Endothelial cell of umbilical vein (primary cell): Measurements from ENCODE around the gene ZDHHC6. TPM values are rescaled to one million over a fixed set of nuclear protein-coding genes. Genes with fewer than 3 reads are reported as not detected.

Experiments used
- BruUV-seq: library from RNA; stranded (reverse); fragments of 400-500 nt; replicated peaks from 2 replicates; lab custom pipeline; 2021; lab: Mats Ljungman, UMichigan
- CTCF ChIA-PET: fragments of 300-600, 350-600 bp; sonication (Branson Sonifier 250); formaldehyde crosslinking; loops from one replicate; lab custom pipeline; 2021; ENCODE audit warnings: antibody characterized with exemption, inconsistent platforms; lab: Charles Lee
- POLR2A ChIA-PET: fragments of 300-600, 350-600 bp; sonication (Branson Sonifier 250); formaldehyde crosslinking; loops from one replicate; lab custom pipeline; 2021; ENCODE audit warnings: antibody characterized with exemption, inconsistent platforms; lab: Charles Lee
- DNase-seq: peaks from one replicate; pipeline ENCODE4 v3.0.0-alpha.2; 2011; ENCODE audit warnings: low read depth, low spot score
- FAIRE-seq: peaks from 2 replicates; lab custom pipeline; 2011; peaks lifted over from hg19 to GRCh38; lab: Jason Lieb, UNC
- H2AFZ ChIP-seq: 2 replicates; pipeline ENCODE4 v1.6.0; 2012; ENCODE audit warnings: low read depth, low read length, control low read depth, inconsistent platforms
- H3K27ac ChIP-seq: 2 replicates; pipeline ENCODE4 v1.5.1; 2011; ENCODE audit warnings: low read depth, mild to moderate bottlenecking, control low read depth, low read length, moderate library complexity; ENCODE audit not compliant: insufficient read depth
- H3K27me3 ChIP-seq, 2 experiments: 2 replicates each; pipeline versions ENCODE4 v1.6.0 to v1.6.1; 2011; ENCODE audit warnings: low read length in 2 of 2, mixed read lengths in 1 of 2; ENCODE audit not compliant: control insufficient read depth in 2 of 2, insufficient read depth in 2 of 2
- H3K36me3 ChIP-seq, 2 experiments: 2 replicates in 1 of 2; 3 replicates in 1 of 2; pipeline ENCODE4 v1.5.1; 2011; ENCODE audit warnings: low read length in 2 of 2, mild to moderate bottlenecking in 1 of 2, moderate library complexity in 1 of 2; ENCODE audit not compliant: control insufficient read depth in 2 of 2, insufficient read depth in 2 of 2; ENCODE audit errors: extremely low read depth in 1 of 2
- H3K4me1 ChIP-seq: 3 replicates; pipeline ENCODE4 v1.5.1; 2011; ENCODE audit warnings: mild to moderate bottlenecking, low read length; ENCODE audit not compliant: control insufficient read depth, insufficient read depth; ENCODE audit errors: extremely low read depth
- H3K4me2 ChIP-seq: 2 replicates; pipeline ENCODE4 v1.6.1; 2011; ENCODE audit warnings: low read length, control low read depth, mixed read lengths; ENCODE audit not compliant: insufficient read depth
- H3K4me3 ChIP-seq, 3 experiments: fragments of 200-600 bp in 1 of 3; sonication (generic), shearing (Covaris generic) in 1 of 3; replicated peaks in 1 of 3; 2 replicates each; pipeline ENCODE4 v1.5.1; 2011 to 2016; ENCODE audit warnings: control low read depth in 3 of 3, low read length in 3 of 3, mild to moderate bottlenecking in 2 of 3, inconsistent platforms in 1 of 3, low read depth in 1 of 3, moderate library complexity in 1 of 3; ENCODE audit not compliant: insufficient read depth in 1 of 3
- H3K79me2 ChIP-seq: 2 replicates; pipeline ENCODE4 v1.6.0; 2012; ENCODE audit warnings: low read length, inconsistent platforms; ENCODE audit not compliant: control insufficient read depth, insufficient read depth
- H3K9ac ChIP-seq: replicated peaks from 2 replicates; pipeline ENCODE3; 2011; ENCODE audit warnings: low read length, control low read depth; ENCODE audit not compliant: insufficient read depth; ENCODE audit errors: extremely low read depth
- H3K9me1 ChIP-seq: replicated peaks from 3 replicates; pipeline ENCODE4 v1.6.0; 2011; ENCODE audit warnings: mild to moderate bottlenecking, low read length; ENCODE audit not compliant: control insufficient read depth, insufficient read depth; ENCODE audit errors: extremely low read depth
- H3K9me3 ChIP-seq: replicated peaks from 2 replicates; pipeline ENCODE4 v1.5.1; 2012; ENCODE audit warnings: low read length, inconsistent platforms; ENCODE audit not compliant: control insufficient read depth, insufficient read depth
- H4K20me1 ChIP-seq: replicated peaks from 2 replicates; pipeline ENCODE3; 2011; ENCODE audit warnings: mild to moderate bottlenecking, low read length; ENCODE audit not compliant: control insufficient read depth, insufficient read depth; ENCODE audit errors: extremely low read depth
- CTCF ChIP-seq, 2 donors: IDR thresholded peaks; 1 replicate in 1 of 2; 2 replicates in 1 of 2; pipeline ENCODE4 v1.5.1; 2011; ENCODE audit warnings: low read length in 2 of 2, mild to moderate bottlenecking in 2 of 2, moderate library complexity in 2 of 2, control low read depth in 1 of 2, inconsistent platforms in 1 of 2, low read depth in 1 of 2; ENCODE audit not compliant: insufficient read depth in 1 of 2; ENCODE audit errors: extremely low read depth in 1 of 2
- EZH2 ChIP-seq: IDR thresholded peaks from 2 replicates; pipeline ENCODE4 v1.6.1; 2012; ENCODE audit warnings: borderline replicate concordance, low read depth, mild to moderate bottlenecking, moderate library complexity, low read length, inconsistent platforms; ENCODE audit not compliant: severe bottlenecking
- FOS ChIP-seq: IDR thresholded peaks from 2 replicates; pipeline ENCODE4 v1.6.1; 2011; ENCODE audit warnings: mild to moderate bottlenecking, low read length, moderate library complexity, borderline replicate concordance; ENCODE audit not compliant: insufficient read depth
- GATA2 ChIP-seq: IDR thresholded peaks from 2 replicates; pipeline ENCODE4 v1.7.0; 2011; ENCODE audit warnings: low read depth, mild to moderate bottlenecking, moderate library complexity, mixed read lengths, low read length; ENCODE audit not compliant: insufficient read length, insufficient read depth
- JUN ChIP-seq: IDR thresholded peaks from 2 replicates; pipeline ENCODE4 v1.6.1; 2011; ENCODE audit warnings: borderline replicate concordance, low read depth; ENCODE audit not compliant: insufficient read length, insufficient read depth
- MAX ChIP-seq: IDR thresholded peaks from 2 replicates; pipeline ENCODE4 v1.6.1; 2011; ENCODE audit not compliant: insufficient read depth, insufficient read length
- MYC ChIP-seq: IDR thresholded peaks from one replicate; pipeline ENCODE4 v1.6.1; 2011; ENCODE audit warnings: mild to moderate bottlenecking, low read depth, low read length
- POLR2A ChIP-seq: IDR thresholded peaks from 2 replicates; pipeline ENCODE4 v1.6.1; 2012; ENCODE audit warnings: low read depth, mild to moderate bottlenecking, control low read depth, low read length
- POLR2AphosphoS5 ChIP-seq: IDR thresholded peaks from 2 replicates; pipeline ENCODE4 v1.6.1; 2012; ENCODE audit warnings: low read depth, mild to moderate bottlenecking, control low read depth, low read length, moderate library complexity; ENCODE audit not compliant: insufficient read depth
- dilution Hi-C: fragments of 300-500 bp; cut with MboI; formaldehyde crosslinking; loops from one replicate; pipeline ENCODE4 v1.15.0; 2019; ENCODE audit warnings: low sequenced_read_pairs; ENCODE audit not compliant: extremely low pct_ligation_motif_present
- intact Hi-C: fragments of 100-400 bp; cut with micrococcal nuclease; formaldehyde crosslinking; loops from one replicate; pipeline ENCODE4 v1.10.0; 2022
- polyA plus RNA-seq, 4 experiments: library from polyadenylated mRNA; depleted of rRNA in 3 of 4; stranded (reverse) in 3 of 4; unstranded in 1 of 4; fragments of >200 nt; gene quantifications; 2 replicates each; pipeline versions ENCODE4 v1.2.1 to v1.2.3, GENCODE V29; 2011 to 2012; ENCODE audit warnings: missing spikeins in 1 of 4
- total RNA-seq: library from RNA; stranded (reverse); gene quantifications from 2 replicates; pipeline ENCODE4 v1.2.3, GENCODE V29; 2021

Gene ZDHHC6
- total and polyA plus RNA-seq, 2 donors (not counting 3 experiments of a cell fraction or from before 2014, with no cell fraction given), result 21.6 to 41.9 TPM

- no TSS peak for BruUV-seq
- CTCF ChIA-PET, result interaction anchor here (3.2 kb wide), 1 partner anchor 12 kb away, joined by 20 read pairs; no protein-coding TSS in a partner anchor
Measured at GRCh38 chr10:112460366-112460765, 13.7 kb upstream of the ZDHHC6 start.

More at GRCh38 chr10:112460366-112460765, 13.7 kb upstream of the ZDHHC6 start:
- Histone ChIP-seq H3K9ac (no peak overlapping the region), H3K36me3 (peaks cover 5 to 6% of the 10 kb centered on the region in 2 experiments), H3K79me2 (peaks cover 2% of the 10 kb centered on the region), H3K9me1 (no peaks in the 10 kb centered on the region), H3K4me2 (no peak overlapping the region), H3K27ac (no peak overlapping the region), H3K9me3 (no peaks in the 10 kb centered on the region), H3K27me3 (no peaks in the 10 kb centered on the region), H3K4me3 (no peak overlapping the region), H4K20me1 (no peaks in the 10 kb centered on the region), H3K4me1 (no peaks in the 10 kb centered on the region), H2AFZ (no peak overlapping the region)
- TF ChIP-seq MAX (no peak), FOS (no peak), MYC (no peak), POLR2AphosphoS5 (no peak), EZH2 (no peak), CTCF (IDR thresholded peaks at IDR 0.05; ENCODE audit: extremely low read depth in 1 of 2, insufficient read depth in 1 of 2, low read depth in 1 of 2, low read length in 2 of 2) (no peak), POLR2A (no peak), JUN (no peak), GATA2 (no peak)
- POLR2A ChIA-PET, result no interaction called here
- FAIRE-seq, result no peak
- dilution Hi-C loops (no loop called here), intact Hi-C loops (no loop called here)
- no peak for DNase-seq
